ENCODE results near the gene DNASE1L1.

The DNASE1L1 gene

DNA sequence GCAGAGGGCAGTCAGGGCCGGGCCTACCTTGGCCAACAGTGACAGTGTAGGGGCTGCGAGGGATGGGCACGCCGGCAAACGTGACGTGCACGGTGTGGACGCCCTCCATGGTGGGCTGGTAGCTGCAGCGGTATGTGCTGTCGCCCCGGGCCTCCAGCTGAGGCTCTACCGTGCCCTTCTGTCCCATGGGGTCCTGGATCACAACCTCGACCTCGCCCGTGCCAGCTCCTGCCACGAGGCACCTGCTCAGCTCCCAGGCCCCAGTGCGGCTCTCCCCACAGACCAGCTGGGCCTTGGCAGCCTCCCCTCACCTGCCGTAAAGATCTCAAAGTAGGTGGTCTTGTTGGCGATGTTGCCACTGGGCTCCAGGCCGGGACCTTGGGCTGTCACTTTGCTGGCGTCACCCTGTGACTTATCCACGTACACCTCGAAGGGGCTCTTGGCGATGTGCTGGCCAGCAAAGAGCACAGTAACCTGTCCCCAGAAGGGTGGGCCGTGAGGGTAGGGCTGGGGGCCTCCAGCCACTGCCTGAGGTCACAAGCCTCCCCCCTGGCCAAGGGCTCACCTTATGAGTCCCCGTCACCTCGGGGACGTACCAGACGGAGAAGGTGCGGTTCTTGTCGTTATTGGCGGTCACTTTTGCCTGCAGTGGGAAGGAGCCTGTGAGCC, 42.9 kb downstream of the DNASE1L1 start:
- DNase-seq, result no peak

DNA sequence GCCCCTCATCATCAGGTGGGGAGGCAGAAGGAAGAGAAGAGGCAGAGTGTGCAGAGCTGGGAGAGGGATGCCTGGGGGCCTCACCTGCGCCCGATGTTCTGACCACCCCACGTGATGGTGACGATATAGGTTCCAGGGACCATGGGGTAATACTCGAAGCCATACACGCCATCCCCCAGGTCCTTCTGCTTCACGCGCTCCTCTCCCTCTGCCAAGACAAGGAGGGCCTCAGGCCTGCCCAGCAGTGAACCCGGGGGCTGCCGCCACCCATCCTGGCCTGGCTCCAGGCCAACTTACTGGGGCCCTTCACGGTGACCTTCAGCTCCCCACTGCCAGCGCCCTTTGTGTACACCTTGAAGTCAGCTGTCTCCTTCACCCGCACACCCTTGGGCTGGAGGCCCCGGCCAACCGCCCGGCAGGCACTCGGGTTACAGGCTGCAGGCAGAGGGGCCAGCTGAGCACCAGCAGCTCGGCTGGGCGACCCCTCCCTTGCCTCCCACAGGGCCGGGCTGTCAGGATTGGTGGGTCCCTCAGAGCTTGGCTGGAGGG, 43.9 kb downstream of the DNASE1L1 start:
- DNase-seq, result no peak

- DNase-seq, result no peak
Observed at GRCh38 chrX:154363706-154364439, 45.2 kb downstream of the DNASE1L1 start.

- DNase-seq, result no peak
Observed at GRCh38 chrX:154362085-154362742, 46.8 kb downstream of the DNASE1L1 start.

- DNase-seq, result no peak
Observed at GRCh38 chrX:154360155-154360713, 48.8 kb downstream of the DNASE1L1 start.

DNA sequence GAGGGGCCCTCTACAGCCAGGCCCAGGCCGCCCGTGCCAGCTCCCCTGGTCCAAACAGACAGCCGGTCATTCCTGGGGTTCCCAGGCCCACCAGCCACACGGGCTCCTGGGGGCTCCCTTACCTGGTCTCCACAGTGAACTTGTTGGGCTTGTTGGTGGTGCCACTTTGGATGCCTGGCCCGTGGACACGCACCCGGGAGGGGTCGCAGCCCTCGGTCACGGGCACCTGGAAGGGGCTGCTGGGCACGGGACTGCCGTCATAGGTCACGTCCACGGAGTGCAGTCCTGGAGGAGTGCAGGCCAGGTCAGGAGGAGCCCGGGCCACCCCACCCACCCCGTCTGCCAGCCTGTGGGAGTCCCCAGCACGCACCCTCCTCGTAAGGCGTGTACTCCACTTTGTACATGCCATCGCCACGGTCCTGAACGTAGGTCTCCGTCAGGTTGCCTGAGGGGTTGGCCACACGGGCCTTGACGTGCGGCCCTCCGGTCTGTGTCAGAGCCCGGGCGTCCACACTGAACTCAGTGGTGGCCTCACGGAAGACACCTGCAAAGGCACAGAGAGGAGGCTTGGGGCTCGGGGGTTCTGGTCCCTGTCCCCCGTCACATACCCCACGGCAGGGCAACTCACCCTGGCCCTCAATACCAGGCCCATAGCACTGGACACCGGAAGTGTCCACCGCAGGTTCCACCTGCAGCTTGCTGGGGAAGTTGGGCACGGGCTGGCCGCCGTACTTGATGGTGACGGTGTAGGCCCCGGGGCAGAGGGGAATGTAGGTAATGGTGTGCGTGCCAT, 49.5 kb downstream of the DNASE1L1 start:
- DNase-seq, result no peak

GRCh38 chrX:154358829-154359228, 50.2 kb downstream of the DNASE1L1 start:
- DNase-seq, result no peak

GRCh38 chrX:154358011-154358410, 51.0 kb downstream of the DNASE1L1 start:
- no peak for DNase-seq

- DNase-seq, result no peak
Observed at GRCh38 chrX:154357205-154357604, 51.8 kb downstream of the DNASE1L1 start.

GRCh38 chrX:154356596-154356995, 52.5 kb downstream of the DNASE1L1 start:
- no peak for DNase-seq

DNA sequence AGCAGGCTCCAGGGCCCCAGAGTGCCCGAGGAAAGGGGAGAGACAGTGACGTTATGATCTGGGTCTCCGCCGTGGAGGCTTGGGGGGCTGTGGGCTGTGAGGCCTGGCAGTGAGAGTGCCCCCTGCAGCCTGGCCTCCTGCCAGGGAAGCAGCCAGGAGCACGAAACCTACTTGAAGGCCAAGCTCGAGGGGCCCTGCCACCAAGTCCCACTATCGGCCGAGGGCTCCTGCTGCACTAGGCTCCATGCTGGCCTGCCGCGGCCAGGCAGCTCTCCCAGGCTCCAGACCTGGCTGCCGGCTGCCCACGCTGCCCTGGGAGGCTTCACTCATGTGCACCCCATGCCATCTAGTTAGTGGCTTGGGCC, 53.3 kb downstream of the DNASE1L1 start:
- DNase-seq, result no peak

GRCh38 chrX:154355094-154355775, 53.8 kb downstream of the DNASE1L1 start:
- no peak for DNase-seq

DNA sequence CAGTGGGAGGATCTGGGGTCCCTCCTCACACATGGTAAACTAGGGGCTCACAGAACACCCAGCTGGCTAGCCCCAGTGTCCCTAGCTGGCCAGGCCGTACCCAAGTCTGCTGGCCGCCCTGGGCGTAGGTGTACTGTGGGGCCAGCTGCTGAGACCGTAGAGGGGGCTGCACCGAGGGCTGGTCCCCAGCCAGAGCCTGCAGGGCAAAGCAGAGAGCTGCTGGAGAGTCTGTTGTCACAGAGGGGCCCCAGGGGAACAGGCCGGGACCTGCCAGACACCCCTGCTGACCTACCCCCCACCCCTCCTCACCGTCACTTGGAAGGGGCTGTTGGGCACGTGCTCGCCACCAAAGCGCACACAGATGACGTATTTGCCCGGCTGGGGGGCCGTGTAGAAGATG, 54.5 kb downstream of the DNASE1L1 start:
- DNase-seq, result no peak

DNA sequence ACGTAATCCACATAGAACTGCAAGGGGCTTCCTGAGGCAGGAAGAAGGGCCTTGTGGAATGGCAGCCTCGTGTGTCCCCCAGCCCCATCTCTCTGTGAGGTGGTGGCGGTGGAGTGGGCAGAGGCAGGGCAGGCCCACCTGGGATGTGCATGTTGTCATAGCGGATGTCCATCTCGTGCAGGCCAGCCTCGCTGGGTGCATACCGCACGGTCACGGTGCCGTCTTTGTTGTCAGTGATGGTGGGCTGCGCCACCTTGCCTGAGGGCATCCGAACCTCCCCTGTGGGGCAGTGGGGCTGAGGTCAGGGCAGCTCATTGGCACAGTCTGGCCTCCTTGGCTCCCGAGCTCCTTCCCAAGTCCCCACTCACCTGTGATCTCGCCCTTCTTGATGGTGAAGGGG, 55.0 kb downstream of the DNASE1L1 start:
- no peak for DNase-seq

GRCh38 chrX:154353172-154353843, 55.7 kb downstream of the DNASE1L1 start:
- DNase-seq, result no peak

GRCh38 chrX:154352466-154352865, 56.6 kb downstream of the DNASE1L1 start:
- no peak for DNase-seq

DNA sequence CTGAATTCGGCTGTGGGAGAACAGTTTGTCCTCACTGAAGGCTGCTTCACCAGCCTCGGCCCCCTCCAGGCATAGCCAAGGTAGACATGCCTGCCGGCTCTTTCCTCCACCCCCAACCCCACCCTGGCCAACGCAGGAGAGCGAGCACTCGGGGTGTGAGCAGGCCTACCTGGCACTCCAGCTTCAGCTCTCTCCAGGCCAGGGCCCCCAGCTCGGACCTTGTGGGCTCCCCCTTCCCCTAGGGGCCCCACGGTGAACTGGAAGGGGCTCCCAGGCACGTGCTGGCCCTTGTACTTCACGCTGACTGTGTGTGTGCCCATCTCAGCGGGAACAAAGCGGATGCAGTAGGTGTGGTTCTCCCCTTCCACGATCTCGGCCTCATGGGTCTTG, 57.0 kb downstream of the DNASE1L1 start:
- no peak for DNase-seq

All from GF-D8 (cell line).